Smooth muscle cell of the coronary artery (primary cell): ENCODE data around the gene NKAPL. TPM values are rescaled to one million over a fixed set of nuclear protein-coding genes. Genes with fewer than 3 reads are reported as not detected.

Source experiments
- total RNA-seq: library from RNA; depleted of rRNA; stranded (reverse); fragments of >200 nt; gene quantifications from 2 replicates; pipeline ENCODE4 v1.2.3, GENCODE V29; 2014; ENCODE audit warnings: low replicate concordance

Gene NKAPL
- total RNA-seq: 0.75 and 1.4 TPM in 2 replicates

DNA sequence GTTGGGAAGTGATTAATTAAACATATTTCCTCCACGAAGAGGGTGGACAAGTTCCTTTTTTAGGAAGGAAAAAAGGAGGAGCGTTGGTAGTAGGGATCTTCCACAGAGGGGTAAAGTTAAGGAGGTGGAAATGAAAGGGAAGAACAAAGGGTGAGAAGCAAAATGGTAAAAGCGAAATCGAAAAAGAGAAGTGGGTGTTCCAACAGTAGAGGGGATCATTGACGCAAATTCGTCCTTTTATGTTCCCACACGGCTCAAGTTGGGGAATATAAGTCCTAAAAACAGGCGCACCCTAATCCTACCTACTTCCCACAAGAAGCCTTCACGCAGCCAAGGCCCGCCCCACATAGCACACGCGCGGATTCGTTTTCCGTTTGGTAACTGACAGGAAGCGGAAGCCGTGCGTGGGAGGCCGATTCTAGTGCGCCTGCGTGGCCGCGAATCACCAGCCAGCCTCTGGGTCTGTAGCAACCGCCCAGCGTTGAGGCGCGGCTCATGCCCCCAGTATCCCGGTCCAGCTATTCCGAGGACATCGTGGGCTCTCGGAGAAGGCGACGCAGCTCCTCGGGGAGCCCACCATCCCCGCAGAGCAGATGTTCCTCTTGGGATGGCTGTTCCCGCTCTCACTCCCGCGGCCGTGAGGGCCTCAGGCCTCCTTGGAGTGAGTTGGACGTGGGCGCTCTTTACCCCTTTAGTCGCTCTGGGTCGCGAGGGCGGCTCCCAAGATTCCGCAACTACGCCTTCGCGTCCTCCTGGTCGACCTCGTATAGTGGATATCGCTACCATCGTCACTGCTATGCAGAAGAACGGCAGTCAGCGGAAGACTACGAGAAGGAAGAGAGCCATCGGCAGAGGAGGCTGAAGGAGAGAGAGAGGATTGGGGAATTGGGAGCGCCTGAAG lies at the start of gene NKAPL:
NKAPL (plus strand) TSS at position 421 of the 901 bp plus-strand sequence; CDS start at position 496, 75 bp downstream.

DNA sequence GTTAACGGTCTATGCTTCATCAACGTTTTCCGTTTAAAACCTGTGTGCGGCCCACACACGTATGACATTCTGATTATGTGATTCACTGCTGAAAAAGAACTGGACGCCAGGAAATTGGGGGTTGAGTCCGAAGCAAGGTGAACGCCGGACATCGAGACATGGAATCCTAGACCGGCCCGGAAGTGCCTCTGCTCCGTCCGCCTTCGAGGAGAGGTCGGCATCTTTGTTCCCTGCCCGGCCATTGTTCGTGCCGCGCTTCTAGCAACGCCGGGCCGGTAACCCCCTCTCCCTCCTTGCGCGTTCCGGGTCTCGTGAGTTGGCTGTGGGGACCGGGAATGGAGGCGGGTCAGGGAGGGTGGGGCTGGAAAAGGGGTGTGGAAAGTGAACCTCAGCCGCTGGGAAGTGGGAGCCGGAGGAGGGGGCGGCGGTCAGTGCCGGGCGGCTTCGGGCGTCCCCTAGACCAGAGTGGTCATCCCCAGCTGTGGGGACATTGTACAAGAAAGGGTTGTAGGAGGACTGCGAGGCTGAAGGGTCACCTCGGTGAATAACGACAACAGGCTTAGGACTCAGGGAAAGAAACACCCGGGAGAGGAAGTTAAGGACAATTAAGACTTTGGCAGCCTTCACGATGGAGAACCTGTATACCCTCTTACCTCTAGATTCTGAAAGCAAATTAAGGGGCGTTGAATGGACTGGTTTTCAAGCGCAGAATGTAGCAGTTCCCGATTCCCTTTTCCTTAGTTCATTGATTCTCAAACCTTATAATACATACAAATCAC lies 33.9 kb upstream of the NKAPL start, which contains the start of gene ZSCAN9:
ZSCAN9 (plus strand) TSS at position 220 of the 779 bp plus-strand sequence. CDS start 1,810 bp downstream, outside the sequence.

DNA sequence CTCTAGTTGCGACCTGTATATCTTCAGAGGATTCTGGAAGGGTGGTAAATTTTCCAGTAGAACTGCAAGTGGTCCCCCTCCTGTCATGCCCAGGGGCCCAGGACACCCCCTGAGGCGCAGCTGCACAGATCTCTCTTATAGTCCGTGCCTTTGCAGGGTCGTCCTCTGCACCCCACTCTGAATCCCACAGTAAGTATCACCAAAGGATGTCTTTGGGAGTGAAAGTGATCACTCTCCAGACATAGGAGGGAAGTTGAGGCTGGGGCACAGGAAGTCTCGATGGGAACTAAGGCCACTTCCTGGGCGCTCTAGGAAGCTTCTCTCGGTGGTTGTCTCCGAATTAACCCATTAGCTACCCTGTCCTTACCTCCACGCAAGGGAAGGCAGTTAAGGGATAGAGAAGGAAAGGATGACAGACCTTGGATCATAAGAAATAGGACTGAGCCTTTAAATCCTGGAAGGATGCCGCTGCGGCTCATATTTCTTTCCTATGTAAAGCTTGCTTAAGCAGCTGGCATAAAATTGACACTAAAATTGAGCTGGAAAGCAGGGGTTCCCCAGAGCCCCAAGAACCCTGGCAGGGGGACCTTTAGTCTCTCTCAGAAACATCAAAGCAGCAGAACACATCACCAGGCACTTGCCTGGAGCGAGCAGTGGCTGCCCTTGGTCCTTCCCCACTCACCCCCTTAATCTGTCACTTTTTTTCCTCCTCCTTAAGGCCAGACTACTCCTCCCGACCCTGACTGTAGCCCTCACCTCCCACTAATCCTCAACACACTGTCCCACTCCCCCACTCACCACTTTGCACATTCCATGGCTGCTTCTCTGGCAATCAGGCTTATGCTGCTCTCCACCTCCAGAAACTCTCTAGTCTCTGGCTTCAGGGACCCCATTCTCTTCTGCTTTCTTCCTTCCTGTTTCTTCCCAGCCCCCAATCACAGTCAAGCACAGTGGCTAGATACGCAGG lies 6.8 kb upstream of the NKAPL start, which contains the start of gene ZKSCAN4:
ZKSCAN4 (minus strand) TSS at position 261 of the 967 bp plus-strand sequence. CDS start 289 bp downstream, outside the sequence.

DNA sequence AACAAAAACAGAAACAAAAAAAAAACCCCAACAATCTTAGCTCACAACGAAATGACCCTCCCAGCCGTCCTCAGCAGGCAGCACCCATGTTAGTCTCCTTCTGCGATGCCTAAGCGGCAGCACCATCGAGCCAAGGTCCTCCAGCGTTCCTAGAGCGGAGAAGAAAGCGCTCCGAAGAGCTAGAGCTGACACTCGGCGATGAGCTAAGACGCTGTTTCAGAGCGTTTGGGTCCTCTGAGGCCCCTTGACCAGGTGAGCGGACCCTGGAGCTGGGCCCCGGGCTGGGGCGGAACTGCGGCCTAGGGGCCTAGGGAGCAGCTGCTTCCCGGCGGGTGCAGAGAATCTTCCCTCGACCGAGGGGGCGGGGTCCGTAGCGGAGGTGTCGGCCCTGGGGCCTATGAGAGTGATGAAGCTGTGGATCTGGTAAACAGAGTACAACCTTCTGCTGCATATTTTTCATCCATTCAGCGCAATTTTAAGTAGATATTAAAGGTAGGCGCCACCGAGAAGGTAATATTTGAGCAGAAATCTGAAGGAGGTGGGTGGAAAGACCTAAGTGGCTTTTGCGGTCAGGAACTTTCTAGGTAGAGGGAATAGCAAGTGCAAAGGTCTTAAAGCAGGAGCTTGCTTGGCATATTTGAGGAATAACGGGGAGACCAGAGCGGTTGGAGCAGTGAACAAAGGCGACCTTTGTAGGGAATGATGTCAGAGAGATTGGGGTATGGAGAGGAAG lies 8.0 kb downstream of the NKAPL start, which contains the start of gene ZSCAN26:
ZSCAN26 (plus strand) TSS at position 182 of the 733 bp plus-strand sequence. CDS start 4,777 bp downstream, outside the sequence.

DNA sequence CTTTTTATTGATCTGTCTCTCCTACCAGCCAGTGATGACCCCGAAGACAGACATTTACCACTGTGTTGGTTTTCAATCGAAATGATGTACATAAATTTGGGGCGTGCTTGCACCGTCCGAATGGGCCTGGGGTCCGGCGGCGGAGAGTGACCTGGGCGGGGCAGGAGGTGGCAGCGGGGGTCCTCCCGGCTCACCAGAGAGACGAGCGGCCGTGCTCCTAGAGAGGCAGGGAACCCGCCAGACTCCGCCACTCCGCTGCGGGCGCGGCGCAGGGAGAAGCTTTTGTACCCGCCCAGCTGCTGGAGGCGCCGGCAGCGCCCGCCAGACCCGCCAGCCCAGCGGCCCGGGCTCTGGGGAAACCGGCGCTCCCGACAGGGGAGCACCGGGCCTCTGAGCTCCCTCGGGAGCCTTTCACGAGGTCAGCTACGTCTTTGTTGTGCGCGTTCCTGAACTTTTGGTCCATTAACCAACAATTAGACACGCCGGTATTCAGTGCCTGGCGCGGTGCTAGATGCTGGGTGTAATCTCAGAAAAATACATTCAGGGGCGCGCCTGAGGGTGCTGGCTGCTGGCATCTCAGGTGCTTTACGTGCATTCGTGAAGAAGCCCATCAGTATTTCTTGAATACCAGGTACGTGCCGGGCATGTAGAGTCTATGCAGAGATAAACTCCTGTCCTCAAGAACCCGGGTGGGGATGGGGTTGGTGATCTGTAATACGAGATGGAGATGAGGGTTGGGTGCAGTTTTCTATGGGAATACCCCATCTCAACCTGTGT lies 22.4 kb downstream of the NKAPL start, which contains the start of gene PGBD1:
PGBD1 (plus strand) TSS at position 285 of the 777 bp plus-strand sequence. CDS start 2,242 bp downstream, outside the sequence.

Other genes starting within 250 kb of the NKAPL start
- gene ZNF165, start 178.7 kb upstream of the NKAPL start, total RNA-seq: 0.30 and 0.47 TPM in 2 replicates
- gene ZSCAN16, start 134.7 kb upstream of the NKAPL start, total RNA-seq: 0.82 and 2.7 TPM in 2 replicates
- 10.5 and 11.2 TPM in 2 replicates for gene ZKSCAN8, start 117.4 kb upstream of the NKAPL start, total RNA-seq
- 4.2 and 9.8 TPM in 2 replicates for gene ZSCAN9, start 34.0 kb upstream of the NKAPL start, total RNA-seq
- gene ZKSCAN4, start 7.0 kb upstream of the NKAPL start, total RNA-seq: 3.7 and 5.3 TPM in 2 replicates
- 11.5 and 12.0 TPM in 2 replicates for gene ZSCAN26, start 7.8 kb downstream of the NKAPL start, total RNA-seq
- 1.9 and 4.3 TPM in 2 replicates for gene PGBD1, start 22.3 kb downstream of the NKAPL start, total RNA-seq
- gene ZSCAN31, start 76.9 kb downstream of the NKAPL start, total RNA-seq: 16.8 and 21.2 TPM in 2 replicates
- gene ZKSCAN3, start 90.7 kb downstream of the NKAPL start, total RNA-seq: 4.6 and 5.2 TPM in 2 replicates
- 3.2 and 3.8 TPM in 2 replicates for gene ZSCAN12, start 140.4 kb downstream of the NKAPL start, total RNA-seq
- gene ZSCAN23, start 184.2 kb downstream of the NKAPL start, total RNA-seq: 0.94 and 2.4 TPM in 2 replicates